ENCODE measurements around the gene SPATA20. TPM values are rescaled to one million over a fixed set of nuclear protein-coding genes. Genes with fewer than 3 reads are reported as not detected.

Gene SPATA20
- total RNA-seq, 4 donors from 2014 or later: 22.3 to 67.9 (median 29.1) TPM

DNA sequence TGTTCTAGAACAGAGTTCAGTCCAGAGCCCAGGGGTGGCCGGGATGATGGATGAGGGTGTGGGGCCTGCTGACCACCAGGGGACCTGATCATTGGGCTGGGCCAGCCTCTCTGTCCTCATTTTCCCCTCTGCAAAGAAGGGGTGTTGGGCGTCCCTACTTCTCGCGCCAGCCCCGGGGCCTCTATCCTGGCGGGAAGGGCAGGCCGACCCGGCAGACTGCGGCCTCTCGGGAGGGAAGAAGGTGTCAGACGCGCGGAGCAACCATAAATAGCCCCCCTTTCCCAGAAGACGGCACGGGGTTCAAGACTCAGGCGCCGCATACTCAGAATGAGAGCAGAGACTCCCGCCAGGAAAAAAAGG, 11.6 kb downstream of the SPATA20 start:
- in situ Hi-C loops (cut with MboI; ENCODE audit: low sequenced_read_pairs in 4 of 4) (loop anchor here in 1 of 4 donors (10.0 kb wide), 2 partner anchors 66 to 136 kb away; no protein-coding TSS in a partner anchor), intact Hi-C loops (cut with DNase I; ENCODE audit: low total_unique reads) (no loop called here)
- Histone ChIP-seq H3K4me1 (peaks cover 14 to 25% of the 10 kb centered on the region in 2 donors), H3K36me3 (no peaks in the 10 kb centered on the region), H3K4me3 (no peak overlapping the region), H3K9me3 (no peaks in the 10 kb centered on the region), H3K27ac (no peak overlapping the region), H3K27me3 (peaks cover 47 to 55% (median 49%) of the 10 kb centered on the region in 3 donors)
- no peak for TF ChIP-seq POLR2A (IDR thresholded peaks at IDR 0.05)
- TF ChIP-seq, protein P1, sequence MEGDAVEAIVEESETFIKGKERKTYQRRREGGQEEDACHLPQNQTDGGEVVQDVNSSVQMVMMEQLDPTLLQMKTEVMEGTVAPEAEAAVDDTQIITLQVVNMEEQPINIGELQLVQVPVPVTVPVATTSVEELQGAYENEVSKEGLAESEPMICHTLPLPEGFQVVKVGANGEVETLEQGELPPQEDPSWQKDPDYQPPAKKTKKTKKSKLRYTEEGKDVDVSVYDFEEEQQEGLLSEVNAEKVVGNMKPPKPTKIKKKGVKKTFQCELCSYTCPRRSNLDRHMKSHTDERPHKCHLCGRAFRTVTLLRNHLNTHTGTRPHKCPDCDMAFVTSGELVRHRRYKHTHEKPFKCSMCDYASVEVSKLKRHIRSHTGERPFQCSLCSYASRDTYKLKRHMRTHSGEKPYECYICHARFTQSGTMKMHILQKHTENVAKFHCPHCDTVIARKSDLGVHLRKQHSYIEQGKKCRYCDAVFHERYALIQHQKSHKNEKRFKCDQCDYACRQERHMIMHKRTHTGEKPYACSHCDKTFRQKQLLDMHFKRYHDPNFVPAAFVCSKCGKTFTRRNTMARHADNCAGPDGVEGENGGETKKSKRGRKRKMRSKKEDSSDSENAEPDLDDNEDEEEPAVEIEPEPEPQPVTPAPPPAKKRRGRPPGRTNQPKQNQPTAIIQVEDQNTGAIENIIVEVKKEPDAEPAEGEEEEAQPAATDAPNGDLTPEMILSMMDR (IDR thresholded peaks at IDR 0.05 in 4 of 5, conservative IDR thresholded peaks at IDR 0.05 in 1 of 5): no peak
- DNase-seq (no peak), ATAC-seq (no peak)

GRCh38 chr17:50558941-50559614, 12.1 kb downstream of the SPATA20 start:
- in situ Hi-C loops (cut with MboI; ENCODE audit: low sequenced_read_pairs in 4 of 4) (loop anchor here in 1 of 4 donors (10.0 kb wide), 2 partner anchors 66 to 136 kb away; no protein-coding TSS in a partner anchor), intact Hi-C loops (cut with DNase I; ENCODE audit: low total_unique reads) (no loop called here)
- H3K36me3 ChIP-seq: no peaks in the 10 kb centered on the region
- no peak for TF ChIP-seq POLR2A (IDR thresholded peaks at IDR 0.05)
- TF ChIP-seq, protein P1 (IDR thresholded peaks at IDR 0.05 in 4 of 5, conservative IDR thresholded peaks at IDR 0.05 in 1 of 5): no peak
- H3K27me3 ChIP-seq: peaks cover 49 to 60% (median 54%) of the 10 kb centered on the region in 3 donors
- peaks cover 14 to 25% of the 10 kb centered on the region in 2 donors for H3K4me1 ChIP-seq
- no peaks in the 10 kb centered on the region for H3K9me3 ChIP-seq
- no peak for DNase-seq
- peak overlapping the region in 3 of 4 donors; percentile 52 to 76 (median 55) for H3K4me3 ChIP-seq
- no peak for ATAC-seq
- no peak overlapping the region for H3K27ac ChIP-seq

GRCh38 chr17:50559674-50560184, 12.8 kb downstream of the SPATA20 start:
- H3K27ac ChIP-seq: no peak overlapping the region
- peak overlapping the region; percentile 38 to 76 (median 54) for H3K4me3 ChIP-seq
- no peaks in the 10 kb centered on the region for H3K36me3 ChIP-seq
- intact Hi-C loops (cut with DNase I; ENCODE audit: low total_unique reads): no loop called here
- peaks cover 54 to 66% (median 61%) of the 10 kb centered on the region in 3 donors for H3K27me3 ChIP-seq
- H3K4me1 ChIP-seq: peaks cover 14 to 30% of the 10 kb centered on the region in 2 donors
- ATAC-seq (peak; percentile 36 to 48), DNase-seq (no peak)
- in situ Hi-C loops (cut with MboI; ENCODE audit: low sequenced_read_pairs in 4 of 4): loop anchor here in 1 of 4 donors (10.0 kb wide), 2 partner anchors 65 to 135 kb away; no protein-coding TSS in a partner anchor
- TF ChIP-seq, protein P1 (IDR thresholded peaks at IDR 0.05 in 4 of 5, conservative IDR thresholded peaks at IDR 0.05 in 1 of 5): no peak
- no peak for TF ChIP-seq POLR2A (IDR thresholded peaks at IDR 0.05)
- no peaks in the 10 kb centered on the region for H3K9me3 ChIP-seq

GRCh38 chr17:50560185-50560824, 13.3 kb downstream of the SPATA20 start, which contains the start of gene CACNA1G:
CACNA1G (plus strand) TSS chr17:50560715; CDS start chr17:50561460, 745 bp downstream.
- in situ Hi-C loops (cut with MboI; ENCODE audit: low sequenced_read_pairs in 4 of 4): no loop called here
- DNase-seq (peak; percentile 80 to 81), ATAC-seq (peak; percentile 84 to 85)
- TF ChIP-seq POLR2A (IDR thresholded peaks at IDR 0.05): peak in 1 of 2 donors; percentile 26
- TF ChIP-seq, protein P1 (IDR thresholded peaks at IDR 0.05 in 4 of 5, conservative IDR thresholded peaks at IDR 0.05 in 1 of 5): no peak
- no peaks in the 10 kb centered on the region for H3K36me3 ChIP-seq
- no peaks in the 10 kb centered on the region for H3K9me3 ChIP-seq
- peak within 1 kb of the TSS; percentile 38 to 76 (median 54) for H3K4me3 ChIP-seq
- H3K4me1 ChIP-seq: peaks cover 14 to 32% of the 10 kb centered on the region in 2 donors
- peaks cover 54 to 72% (median 67%) of the 10 kb centered on the region in 3 donors for H3K27me3 ChIP-seq
- intact Hi-C loops (cut with DNase I; ENCODE audit: low total_unique reads): no loop called here
- H3K27ac ChIP-seq: no peak within 1 kb of the TSS
